Measurements from ENCODE around the gene AK9.

AK9 gene

DNA sequence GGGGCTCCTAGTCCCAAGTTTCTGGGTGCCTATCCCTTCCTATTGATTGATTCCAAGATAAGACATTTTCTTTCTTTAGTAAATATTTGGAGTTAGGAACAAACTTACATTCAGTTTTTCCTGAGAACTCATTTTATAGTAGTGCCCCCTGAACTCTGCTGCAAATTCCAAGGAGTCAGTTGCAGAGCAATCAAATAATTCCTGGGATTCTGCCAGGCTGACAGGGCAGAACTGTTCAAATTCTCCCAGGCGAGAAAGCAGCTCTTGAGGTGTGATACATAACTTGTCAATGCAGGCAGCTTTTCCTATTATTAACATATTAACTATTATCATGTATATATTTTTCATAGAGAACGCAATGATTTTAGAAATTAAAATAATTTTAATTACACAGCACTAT is 192.1 kb downstream of the AK9 start:
- TF ChIP-seq TAF1 (IDR thresholded peaks at IDR 0.05; ENCODE audit: borderline replicate concordance, insufficient read depth, low read length) (no peak), SIN3A (IDR thresholded peaks at IDR 0.05; ENCODE audit: borderline replicate concordance, insufficient read depth, low read length) (no peak), FOXP2 (optimal IDR thresholded peaks at IDR 0.05; ENCODE audit: borderline replicate concordance, extremely low read depth, extremely low read length, insufficient read depth) (no peak), POLR2AphosphoS5 (IDR thresholded peaks at IDR 0.05; ENCODE audit: low read depth, low read length) (no peak), REST (IDR thresholded peaks at IDR 0.05; ENCODE audit: insufficient read depth in 1 of 2, low read depth in 2 of 2, low read length in 2 of 2) (no peak)

- TF ChIP-seq REST (IDR thresholded peaks at IDR 0.05; ENCODE audit: insufficient read depth in 1 of 2, low read depth in 2 of 2, low read length in 2 of 2) = no peak
- TF ChIP-seq POLR2AphosphoS5 (IDR thresholded peaks at IDR 0.05; ENCODE audit: low read depth, low read length) = no peak
- no peak for TF ChIP-seq SIN3A (IDR thresholded peaks at IDR 0.05; ENCODE audit: borderline replicate concordance, insufficient read depth, low read length)
- no peak for TF ChIP-seq FOXP2 (optimal IDR thresholded peaks at IDR 0.05; ENCODE audit: borderline replicate concordance, extremely low read depth, extremely low read length, insufficient read depth)
- no peak for TF ChIP-seq TAF1 (IDR thresholded peaks at IDR 0.05; ENCODE audit: borderline replicate concordance, insufficient read depth, low read length)
Observed at GRCh38 chr6:109498052-109498451, 192.9 kb downstream of the AK9 start.

GRCh38 chr6:109496036-109496772 is 194.8 kb downstream of the AK9 start:
- no peak for TF ChIP-seq POLR2AphosphoS5 (IDR thresholded peaks at IDR 0.05; ENCODE audit: low read depth, low read length)
- TF ChIP-seq TAF1 (IDR thresholded peaks at IDR 0.05; ENCODE audit: borderline replicate concordance, insufficient read depth, low read length) = no peak
- no peak for TF ChIP-seq FOXP2 (optimal IDR thresholded peaks at IDR 0.05; ENCODE audit: borderline replicate concordance, extremely low read depth, extremely low read length, insufficient read depth)
- TF ChIP-seq REST (IDR thresholded peaks at IDR 0.05; ENCODE audit: insufficient read depth in 1 of 2, low read depth in 2 of 2, low read length in 2 of 2) = no peak
- no peak for TF ChIP-seq SIN3A (IDR thresholded peaks at IDR 0.05; ENCODE audit: borderline replicate concordance, insufficient read depth, low read length)

DNA sequence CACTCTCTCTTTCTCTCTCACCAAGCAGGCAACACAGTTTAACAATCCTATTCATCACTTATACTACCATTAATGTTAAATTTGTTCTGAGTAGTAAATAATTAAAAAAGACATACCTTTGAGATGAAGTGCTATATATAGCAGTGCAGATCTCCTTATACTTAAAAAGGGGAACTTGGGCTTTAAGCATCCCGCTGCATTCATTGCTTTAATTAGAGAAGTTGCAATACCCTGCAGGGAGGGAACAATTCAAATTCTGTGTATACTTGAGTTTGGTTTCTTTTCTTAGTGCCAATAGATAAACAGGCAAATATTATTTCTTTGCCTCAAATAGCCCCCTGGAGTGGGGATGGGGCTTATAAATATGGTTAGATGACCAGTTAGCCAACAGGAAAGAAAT is 197.1 kb downstream of the AK9 start:
- TF ChIP-seq TAF1 (IDR thresholded peaks at IDR 0.05; ENCODE audit: borderline replicate concordance, insufficient read depth, low read length) = no peak
- TF ChIP-seq SIN3A (IDR thresholded peaks at IDR 0.05; ENCODE audit: borderline replicate concordance, insufficient read depth, low read length) = no peak
- TF ChIP-seq FOXP2 (optimal IDR thresholded peaks at IDR 0.05; ENCODE audit: borderline replicate concordance, extremely low read depth, extremely low read length, insufficient read depth) = no peak
- TF ChIP-seq REST (IDR thresholded peaks at IDR 0.05; ENCODE audit: insufficient read depth in 1 of 2, low read depth in 2 of 2, low read length in 2 of 2) = no peak
- no peak for TF ChIP-seq POLR2AphosphoS5 (IDR thresholded peaks at IDR 0.05; ENCODE audit: low read depth, low read length)
